ENCODE data around the gene SSR2.

- TF ChIP-seq CTCF (conservative IDR thresholded peaks at IDR 0.05; ENCODE audit: low read length): no peak
- no peak for TF ChIP-seq EZH2phosphoT487 (IDR thresholded peaks at IDR 0.05; ENCODE audit: borderline replicate concordance, low read depth, low read length)
These were observed 43.9 kb upstream of the SSR2 start for GRCh38 chr1:156064615-156065014.

All from OCI-LY7 (cell line).